HTR-8/SVneo (cell line): ENCODE results near the gene SLIT3.

Source experiments
- DNase-seq: peaks from one replicate; pipeline ENCODE4 v3.0.0; 2011; ENCODE audit warnings: low spot score, mixed read lengths; ENCODE audit not compliant: insufficient read length
- FAIRE-seq: peaks from 2 replicates; lab custom pipeline; 2011; peaks lifted over from hg19 to GRCh38; lab: Jason Lieb, UNC

The SLIT3 gene

GRCh38 chr5:169063316-169063953 is 237.5 kb downstream of the SLIT3 start:
- FAIRE-seq: no peak
- DNase-seq: no peak

GRCh38 chr5:169062690-169063089 is 238.2 kb downstream of the SLIT3 start:
- no peak for DNase-seq
- FAIRE-seq: no peak

- FAIRE-seq: no peak
- DNase-seq: no peak
Measured at GRCh38 chr5:169054506-169054905, 246.4 kb downstream of the SLIT3 start.

- DNase-seq: peak; percentile 7
- no peak for FAIRE-seq
Measured at GRCh38 chr5:169052207-169052606, 248.7 kb downstream of the SLIT3 start.

GRCh38 chr5:169051351-169051750 is 249.6 kb downstream of the SLIT3 start:
- DNase-seq (no peak), FAIRE-seq (no peak)

- FAIRE-seq: no peak
Measured at GRCh38 chr5:169050636-169051035, 250.3 kb downstream of the SLIT3 start.

GRCh38 chr5:169050146-169050571 is 250.8 kb downstream of the SLIT3 start:
- FAIRE-seq: no peak

More at GRCh38 chr5:169050636-169051035, 250.3 kb downstream of the SLIT3 start:
- no peak for DNase-seq

GRCh38 chr5:169049712-169050111 is 251.2 kb downstream of the SLIT3 start:
- no peak for FAIRE-seq

More at GRCh38 chr5:169050146-169050571, 250.8 kb downstream of the SLIT3 start:
- DNase-seq: no peak

GRCh38 chr5:169048181-169049125 is 252.5 kb downstream of the SLIT3 start:
- no peak for FAIRE-seq

More at GRCh38 chr5:169049712-169050111, 251.2 kb downstream of the SLIT3 start:
- no peak for DNase-seq

GRCh38 chr5:169044962-169045361 is 256.0 kb downstream of the SLIT3 start:
- DNase-seq: no peak
- FAIRE-seq: no peak

More at GRCh38 chr5:169048181-169049125, 252.5 kb downstream of the SLIT3 start:
- DNase-seq: no peak

- DNase-seq (no peak), FAIRE-seq (no peak)
Measured at GRCh38 chr5:169041180-169041579, 259.8 kb downstream of the SLIT3 start.

- FAIRE-seq (no peak), DNase-seq (no peak)
Measured at GRCh38 chr5:169039592-169039991, 261.3 kb downstream of the SLIT3 start.

- FAIRE-seq (peak; percentile 72), DNase-seq (no peak)
Measured at GRCh38 chr5:169037466-169037865, 263.5 kb downstream of the SLIT3 start.

- no peak for FAIRE-seq
- no peak for DNase-seq
Measured at GRCh38 chr5:169036079-169036805, 264.7 kb downstream of the SLIT3 start.

- FAIRE-seq (no peak), DNase-seq (no peak)
Measured at GRCh38 chr5:169029661-169030274, 271.2 kb downstream of the SLIT3 start.

- FAIRE-seq (no peak), DNase-seq (no peak)
Measured at GRCh38 chr5:169029037-169029436, 271.9 kb downstream of the SLIT3 start.

- no peak for FAIRE-seq
- no peak for DNase-seq
Measured at GRCh38 chr5:169027501-169028061, 273.4 kb downstream of the SLIT3 start.

GRCh38 chr5:169025491-169025890 is 275.4 kb downstream of the SLIT3 start:
- no peak for DNase-seq
- no peak for FAIRE-seq

- DNase-seq (no peak), FAIRE-seq (no peak)
Measured at GRCh38 chr5:169024421-169024820, 276.5 kb downstream of the SLIT3 start.

GRCh38 chr5:169022718-169023117 is 278.2 kb downstream of the SLIT3 start:
- DNase-seq: no peak
- no peak for FAIRE-seq
